Glutamatergic neuron (in vitro differentiated cells): Measurements from ENCODE around the gene SOWAHC. TPM values are rescaled to one million over a fixed set of nuclear protein-coding genes. Genes with fewer than 3 reads are reported as not detected.

Experiments
- DNase-seq: peaks from one replicate; pipeline ENCODE4 v3.0.0; 2022
- H3K27ac Mint-ChIP-seq: one replicate; pipeline ENCODE4 v1.8.0; 2020; ENCODE audit warnings: mild to moderate bottlenecking, mixed read lengths, inconsistent platforms; ENCODE audit not compliant: unreplicated experiment
- H3K27me3 Mint-ChIP-seq: one replicate; pipeline ENCODE4 v1.8.0; 2020; ENCODE audit warnings: mild to moderate bottlenecking, moderate library complexity, mixed read lengths, inconsistent platforms; ENCODE audit not compliant: unreplicated experiment
- H3K36me3 Mint-ChIP-seq: one replicate; pipeline ENCODE4 v1.8.0; 2020; ENCODE audit warnings: mild to moderate bottlenecking, mixed read lengths, inconsistent platforms; ENCODE audit not compliant: unreplicated experiment
- H3K4me1 Mint-ChIP-seq: one replicate; pipeline ENCODE4 v1.8.0; 2020; ENCODE audit warnings: mild to moderate bottlenecking, low read depth, mixed read lengths, inconsistent platforms; ENCODE audit not compliant: unreplicated experiment
- H3K4me3 Mint-ChIP-seq: one replicate; pipeline ENCODE4 v1.8.0; 2020; ENCODE audit warnings: mild to moderate bottlenecking, mixed read lengths, inconsistent platforms; ENCODE audit not compliant: unreplicated experiment
- H3K9me3 Mint-ChIP-seq: one replicate; pipeline ENCODE4 v1.8.0; 2020; ENCODE audit warnings: mild to moderate bottlenecking, moderate library complexity, mixed read lengths, inconsistent platforms; ENCODE audit not compliant: unreplicated experiment
- total RNA-seq: library from RNA; stranded (reverse); fragmentation: NEBNext Ultra II Directional; extraction: Animal tissue kit (Norgen Biotek cat#: 25700); gene quantifications from one replicate; pipeline ENCODE4 v1.2.1, GENCODE V29; 2021; ENCODE audit not compliant: unreplicated experiment
- TF ChIP-seq, protein P1 (sequence below): fragments of 200-600 bp; sonication (generic); IDR thresholded peaks from one replicate; pipeline ENCODE4 v1.5.0; 2021; ENCODE audit not compliant: partially characterized antibody, unreplicated experiment

SOWAHC gene
- total RNA-seq, 1 donor from 2014 or later: 12.9 TPM

DNA sequence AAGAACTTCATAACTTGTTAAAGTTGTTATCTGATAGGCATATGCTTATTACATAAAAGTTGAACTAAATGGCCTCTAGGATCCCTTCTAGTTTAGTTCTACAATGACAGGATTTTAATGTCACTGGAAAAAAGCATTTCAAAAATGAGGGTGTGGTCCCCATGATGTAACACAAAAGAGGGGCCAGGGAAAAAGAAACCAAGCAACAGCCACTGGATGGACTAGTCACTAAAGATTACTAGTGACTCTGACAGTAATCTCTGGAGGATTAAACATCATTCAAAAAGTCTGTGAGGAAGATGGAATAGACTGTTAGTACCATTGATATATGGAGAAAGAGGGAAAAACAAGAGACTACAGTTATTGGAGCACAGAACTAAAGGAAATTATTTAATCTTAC is 23.0 kb upstream of the SOWAHC start:
- TF ChIP-seq, protein P1, sequence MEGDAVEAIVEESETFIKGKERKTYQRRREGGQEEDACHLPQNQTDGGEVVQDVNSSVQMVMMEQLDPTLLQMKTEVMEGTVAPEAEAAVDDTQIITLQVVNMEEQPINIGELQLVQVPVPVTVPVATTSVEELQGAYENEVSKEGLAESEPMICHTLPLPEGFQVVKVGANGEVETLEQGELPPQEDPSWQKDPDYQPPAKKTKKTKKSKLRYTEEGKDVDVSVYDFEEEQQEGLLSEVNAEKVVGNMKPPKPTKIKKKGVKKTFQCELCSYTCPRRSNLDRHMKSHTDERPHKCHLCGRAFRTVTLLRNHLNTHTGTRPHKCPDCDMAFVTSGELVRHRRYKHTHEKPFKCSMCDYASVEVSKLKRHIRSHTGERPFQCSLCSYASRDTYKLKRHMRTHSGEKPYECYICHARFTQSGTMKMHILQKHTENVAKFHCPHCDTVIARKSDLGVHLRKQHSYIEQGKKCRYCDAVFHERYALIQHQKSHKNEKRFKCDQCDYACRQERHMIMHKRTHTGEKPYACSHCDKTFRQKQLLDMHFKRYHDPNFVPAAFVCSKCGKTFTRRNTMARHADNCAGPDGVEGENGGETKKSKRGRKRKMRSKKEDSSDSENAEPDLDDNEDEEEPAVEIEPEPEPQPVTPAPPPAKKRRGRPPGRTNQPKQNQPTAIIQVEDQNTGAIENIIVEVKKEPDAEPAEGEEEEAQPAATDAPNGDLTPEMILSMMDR: no peak
- Mint-ChIP-seq H3K9me3 (no peaks in the 10 kb centered on the region), H3K27ac (no peak overlapping the region), H3K4me3 (no peak overlapping the region), H3K27me3 (peaks cover 2% of the 10 kb centered on the region), H3K4me1 (peaks cover 13% of the 10 kb centered on the region), H3K36me3 (no peaks in the 10 kb centered on the region)
- no peak for DNase-seq

DNA sequence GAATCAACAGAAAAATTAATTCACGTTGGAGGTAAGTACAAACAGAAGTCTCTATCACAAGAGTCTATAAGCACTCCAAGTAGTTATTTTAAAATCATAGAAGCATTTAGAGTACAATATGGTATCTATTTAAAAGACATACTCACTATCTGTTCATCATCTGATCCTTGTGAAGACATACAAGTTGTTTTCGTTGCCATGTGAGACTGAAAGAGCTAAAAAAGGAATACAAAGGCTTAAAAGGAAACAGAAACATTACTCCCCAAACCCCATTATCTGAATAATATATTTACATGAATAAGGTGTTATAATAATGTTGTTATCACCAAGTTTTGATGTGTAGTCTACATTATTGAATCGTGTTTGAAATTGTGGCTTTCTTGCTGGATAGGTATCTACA is 21.3 kb upstream of the SOWAHC start:
- Mint-ChIP-seq H3K9me3 (no peaks in the 10 kb centered on the region), H3K27ac (no peak overlapping the region), H3K36me3 (no peaks in the 10 kb centered on the region)

DNA sequence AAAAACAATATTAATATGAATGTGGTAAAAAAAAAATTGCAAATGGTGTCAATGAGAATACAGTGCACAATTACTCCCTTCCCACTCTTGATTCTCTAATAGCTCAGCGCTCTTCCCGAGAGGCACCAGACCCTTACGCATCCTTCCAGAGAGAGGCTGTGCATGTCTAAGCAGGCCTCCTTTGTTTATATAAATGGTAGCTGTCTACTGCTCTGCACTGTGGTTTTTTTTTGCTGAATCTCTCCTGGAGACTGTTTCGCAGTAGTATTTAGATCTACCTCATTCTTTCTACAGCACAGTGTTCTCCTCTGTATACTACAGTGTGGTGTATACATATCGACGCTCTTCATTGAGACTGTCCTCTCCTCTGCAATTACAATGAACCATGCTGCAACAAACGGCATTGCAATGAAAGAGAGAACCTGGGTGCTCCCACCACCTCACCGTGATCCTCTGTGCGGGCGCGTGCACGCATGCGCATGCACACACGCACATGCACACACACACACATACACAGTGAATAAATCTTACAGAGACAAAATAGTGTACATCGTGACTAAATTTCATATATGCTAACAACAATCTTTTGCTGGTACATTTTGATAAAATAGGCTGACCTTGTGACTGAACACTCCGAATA is 19.8 kb upstream of the SOWAHC start:
- H3K27ac Mint-ChIP-seq: peak overlapping the region; percentile 92
- DNase-seq: no peak

More for the DNA sequence above, 21.3 kb upstream of the SOWAHC start:
- Mint-ChIP-seq H3K4me1 (peaks cover 13% of the 10 kb centered on the region), H3K27me3 (peaks cover 2% of the 10 kb centered on the region), H3K4me3 (no peak overlapping the region)
- DNase-seq: no peak
- TF ChIP-seq, protein P1: no peak

DNA sequence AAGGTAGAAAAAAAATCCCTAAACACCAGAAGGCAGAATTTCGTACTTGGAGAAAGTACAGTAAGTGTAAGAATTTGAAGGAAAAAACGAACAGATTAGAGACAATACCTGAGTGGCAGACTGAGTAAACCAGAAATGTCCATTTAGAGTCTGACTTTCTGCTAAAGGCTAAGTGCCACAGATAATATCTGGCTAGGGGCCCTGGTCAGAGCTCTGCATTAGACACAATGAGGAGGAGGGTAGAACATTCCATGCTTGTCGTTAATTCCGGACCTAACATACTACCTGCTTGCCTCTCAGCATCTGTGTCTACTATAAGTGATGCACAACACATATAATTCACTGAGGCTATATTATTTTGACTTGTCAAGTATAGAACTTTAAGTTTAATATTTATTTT is 18.5 kb upstream of the SOWAHC start:
- H3K4me1 Mint-ChIP-seq: peaks cover 20% of the 10 kb centered on the region
- TF ChIP-seq, protein P1: no peak
- H3K4me3 Mint-ChIP-seq: no peak overlapping the region
- no peaks in the 10 kb centered on the region for H3K9me3 Mint-ChIP-seq
- H3K36me3 Mint-ChIP-seq: no peaks in the 10 kb centered on the region
- H3K27ac Mint-ChIP-seq: no peak overlapping the region
- H3K27me3 Mint-ChIP-seq: peaks cover 2% of the 10 kb centered on the region
- DNase-seq: no peak

More for the DNA sequence above, 19.8 kb upstream of the SOWAHC start:
- H3K9me3 Mint-ChIP-seq: no peaks in the 10 kb centered on the region
- H3K36me3 Mint-ChIP-seq: no peaks in the 10 kb centered on the region
- H3K4me1 Mint-ChIP-seq: peaks cover 13% of the 10 kb centered on the region
- peak overlapping the region; percentile 48 for H3K4me3 Mint-ChIP-seq
- TF ChIP-seq, protein P1: no peak
- H3K27me3 Mint-ChIP-seq: peaks cover 2% of the 10 kb centered on the region

DNA sequence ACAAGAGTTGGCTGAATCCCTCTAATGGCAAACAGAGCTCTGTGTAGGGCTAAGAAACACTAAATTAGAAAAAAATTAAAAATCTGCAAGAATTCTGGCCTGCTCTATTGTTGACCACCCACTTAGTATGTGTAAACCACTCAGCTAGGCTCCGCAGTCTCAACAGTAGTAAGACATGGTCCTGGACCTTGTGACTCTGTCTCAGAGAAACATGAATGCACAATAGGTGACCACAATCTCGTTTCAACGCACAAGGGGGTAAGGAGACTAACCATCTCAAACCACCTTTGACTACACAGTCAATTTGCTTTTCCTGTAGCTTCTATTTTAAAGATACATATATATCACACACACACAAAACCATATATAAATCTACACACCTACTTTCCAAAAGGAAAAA is 16.9 kb upstream of the SOWAHC start:
- H3K4me3 Mint-ChIP-seq: no peak overlapping the region
- peaks cover 2% of the 10 kb centered on the region for H3K27me3 Mint-ChIP-seq
- H3K36me3 Mint-ChIP-seq: no peaks in the 10 kb centered on the region
- no peaks in the 10 kb centered on the region for H3K9me3 Mint-ChIP-seq
- no peak overlapping the region for H3K27ac Mint-ChIP-seq
- DNase-seq: no peak
- peaks cover 34% of the 10 kb centered on the region for H3K4me1 Mint-ChIP-seq
- TF ChIP-seq, protein P1: no peak
